Kidney capillary endothelial cell (primary cell): ENCODE data around the gene TMC1.
"Not testable (repeated sequence)": the region's sequence is repeated elsewhere in the genome, so short reads cannot be mapped to it uniquely, and the experiment has no call there.

Experiments
- DNase-seq: peaks from one replicate; pipeline ENCODE4 v3.0.0-alpha.2; 2018; ENCODE audit warnings: low spot score

The TMC1 gene

GRCh38 chr9:72763022-72763421 lies 241.6 kb downstream of the TMC1 start:
- no peak for DNase-seq

GRCh38 chr9:72769546-72769945 lies 248.1 kb downstream of the TMC1 start:
- no peak for DNase-seq

GRCh38 chr9:72772661-72773060 lies 251.3 kb downstream of the TMC1 start:
- no peak for DNase-seq

- DNase-seq, result no peak
These were observed 252.2 kb downstream of the TMC1 start for GRCh38 chr9:72773570-72773969.

- DNase-seq, result no peak
These were observed 254.2 kb downstream of the TMC1 start for GRCh38 chr9:72775570-72775969.

- DNase-seq, result no peak
These were observed 258.2 kb downstream of the TMC1 start for GRCh38 chr9:72779614-72780013.

- no peak for DNase-seq
These were observed 265.5 kb downstream of the TMC1 start for GRCh38 chr9:72786948-72787347.

GRCh38 chr9:72788966-72789735 lies 267.7 kb downstream of the TMC1 start:
- DNase-seq, result no peak

- no peak for DNase-seq
These were observed 268.5 kb downstream of the TMC1 start for GRCh38 chr9:72789885-72790284.

GRCh38 chr9:72790989-72791388 lies 269.6 kb downstream of the TMC1 start:
- DNase-seq, result no peak

- DNase-seq, result no peak
These were observed 270.0 kb downstream of the TMC1 start for GRCh38 chr9:72791436-72791835.

GRCh38 chr9:72794946-72795345 lies 273.5 kb downstream of the TMC1 start:
- no peak for DNase-seq

GRCh38 chr9:72800328-72800994 lies 279.1 kb downstream of the TMC1 start:
- DNase-seq, result no peak

GRCh38 chr9:72805238-72805637 lies 283.8 kb downstream of the TMC1 start:
- no peak for DNase-seq

GRCh38 chr9:72806313-72806809 lies 285.0 kb downstream of the TMC1 start:
- DNase-seq, result not testable (repeated sequence)

- no peak for DNase-seq
These were observed 286.5 kb downstream of the TMC1 start for GRCh38 chr9:72807765-72808445.

GRCh38 chr9:72808446-72808768 lies 287.0 kb downstream of the TMC1 start:
- DNase-seq, result no peak

GRCh38 chr9:72809586-72809985 lies 288.2 kb downstream of the TMC1 start:
- DNase-seq, result no peak

GRCh38 chr9:72812559-72813111 lies 291.2 kb downstream of the TMC1 start:
- DNase-seq, result no peak

- DNase-seq, result no peak
These were observed 292.1 kb downstream of the TMC1 start for GRCh38 chr9:72813544-72813943.

GRCh38 chr9:72814083-72814597 lies 292.7 kb downstream of the TMC1 start:
- DNase-seq, result no peak

GRCh38 chr9:72816666-72817065 lies 295.3 kb downstream of the TMC1 start:
- DNase-seq, result no peak

GRCh38 chr9:72817413-72817812 lies 296.0 kb downstream of the TMC1 start:
- DNase-seq, result no peak
